ENCODE results near the gene ATP6V1G1. TPM values are rescaled to one million over a fixed set of nuclear protein-coding genes. Genes with fewer than 3 reads are reported as not detected.

Gene ATP6V1G1
- total and polyA plus RNA-seq, 4 donors, result 102 to 213 (median 168) TPM

- no peaks in the 10 kb centered on the region for H3K4me1 ChIP-seq (ENCODE audit: control insufficient read depth in 5 of 5, insufficient read depth in 5 of 5, low read length in 5 of 5)
- ATAC-seq (ENCODE audit: insufficient read depth, low FRiP score), result no peak
- H3K36me3 ChIP-seq (ENCODE audit: control insufficient read depth in 4 of 4, insufficient read depth in 4 of 4, low read length in 4 of 4), result peaks cover 0 to 48% (median 43%) of the 10 kb centered on the region in 4 donors
- H3K27ac ChIP-seq (ENCODE audit: low read depth in 1 of 2, low read length in 1 of 2), result no peak overlapping the region
- H3K9ac ChIP-seq (ENCODE audit: insufficient read depth in 1 of 2, low read length in 2 of 2), result no peak overlapping the region
- H3K4me3 ChIP-seq, result no peak overlapping the region
- H3K27me3 ChIP-seq (ENCODE audit: control insufficient read depth in 3 of 3, insufficient read depth in 3 of 3, low read length in 2 of 3), result no peaks in the 10 kb centered on the region
- WGBS, 2 donors, result 80 to 83% methylated on average over 7 of the region's 7 CpGs
- peaks cover 0 to 3% (median 0%) of the 10 kb centered on the region in 4 donors for H3K9me3 ChIP-seq (ENCODE audit: control insufficient read depth in 4 of 4, insufficient read depth in 3 of 4, low read length in 3 of 4)
- DNase-seq, result no peak
- no peak for TF ChIP-seq CTCF (IDR thresholded peaks at IDR 0.05; ENCODE audit: control extremely low read depth, extremely low read depth)
These were observed 42.1 kb downstream of the ATP6V1G1 start for GRCh38 chr9:114629563-114630090.

- WGBS, 2 donors, result 0 to 42% methylated on average over 2 of the region's 2 CpGs
- no peak overlapping the region for H3K4me3 ChIP-seq
- DNase-seq (no peak), ATAC-seq (ENCODE audit: insufficient read depth, low FRiP score) (no peak)
- H3K27me3 ChIP-seq (ENCODE audit: control insufficient read depth in 3 of 3, insufficient read depth in 3 of 3, low read length in 2 of 3), result no peaks in the 10 kb centered on the region
- H3K9ac ChIP-seq (ENCODE audit: insufficient read depth in 1 of 2, low read length in 2 of 2), result no peak overlapping the region
- H3K9me3 ChIP-seq (ENCODE audit: control insufficient read depth in 4 of 4, insufficient read depth in 3 of 4, low read length in 3 of 4), result peaks cover 0 to 3% (median 0%) of the 10 kb centered on the region in 4 donors
- no peak for TF ChIP-seq CTCF (IDR thresholded peaks at IDR 0.05; ENCODE audit: control extremely low read depth, extremely low read depth)
- H3K36me3 ChIP-seq (ENCODE audit: control insufficient read depth in 4 of 4, insufficient read depth in 4 of 4, low read length in 4 of 4), result peaks cover 0 to 50% (median 43%) of the 10 kb centered on the region in 4 donors
- no peaks in the 10 kb centered on the region for H3K4me1 ChIP-seq (ENCODE audit: control insufficient read depth in 5 of 5, insufficient read depth in 5 of 5, low read length in 5 of 5)
- H3K27ac ChIP-seq (ENCODE audit: low read depth in 1 of 2, low read length in 1 of 2), result no peak overlapping the region
These were observed 43.6 kb downstream of the ATP6V1G1 start for GRCh38 chr9:114631166-114631565.

- Histone ChIP-seq H3K4me1 (ENCODE audit: control insufficient read depth in 5 of 5, insufficient read depth in 5 of 5, low read length in 5 of 5) (no peaks in the 10 kb centered on the region), H3K9ac (ENCODE audit: insufficient read depth in 1 of 2, low read length in 2 of 2) (no peak overlapping the region), H3K27me3 (ENCODE audit: control insufficient read depth in 3 of 3, insufficient read depth in 3 of 3, low read length in 2 of 3) (no peaks in the 10 kb centered on the region), H3K4me3 (no peak overlapping the region), H3K36me3 (ENCODE audit: control insufficient read depth in 4 of 4, insufficient read depth in 4 of 4, low read length in 4 of 4) (peaks cover 0 to 36% (median 29%) of the 10 kb centered on the region in 4 donors), H3K9me3 (ENCODE audit: control insufficient read depth in 4 of 4, insufficient read depth in 3 of 4, low read length in 3 of 4) (peaks cover 0 to 2% (median 0%) of the 10 kb centered on the region in 4 donors), H3K27ac (ENCODE audit: low read depth in 1 of 2, low read length in 1 of 2) (no peak overlapping the region)
- 91 to 94% methylated on average over 11 of the region's 11 CpGs for WGBS, 2 donors
- TF ChIP-seq CTCF (IDR thresholded peaks at IDR 0.05; ENCODE audit: control extremely low read depth, extremely low read depth), result no peak
- ATAC-seq (ENCODE audit: insufficient read depth, low FRiP score) (no peak), DNase-seq (no peak)
These were observed 46.0 kb downstream of the ATP6V1G1 start for GRCh38 chr9:114633438-114634089.

Measured in lung (tissue), 12 donors.